Left hindlimb (tissue), 1 donor: ENCODE results near the gene TASOR.

ENCODE experiments used
- DNase-seq: peaks from one replicate; pipeline ENCODE4 v3.0.0-alpha.2; 2018

Gene TASOR

GRCh38 chr3:56681984-56682461 is 1.0 kb downstream of the TASOR start:
- no peak for DNase-seq

GRCh38 chr3:56680054-56680580 is 2.9 kb downstream of the TASOR start:
- DNase-seq, result no peak

GRCh38 chr3:56677286-56677685 is 5.8 kb downstream of the TASOR start:
- no peak for DNase-seq

GRCh38 chr3:56673781-56674457 is 9.1 kb downstream of the TASOR start:
- no peak for DNase-seq

- no peak for DNase-seq
These were observed 15.0 kb downstream of the TASOR start for GRCh38 chr3:56667973-56668579.

- no peak for DNase-seq
These were observed 18.2 kb downstream of the TASOR start for GRCh38 chr3:56664823-56665222.

GRCh38 chr3:56655709-56656108 is 27.4 kb downstream of the TASOR start:
- DNase-seq, result no peak

GRCh38 chr3:56654460-56654859 is 28.6 kb downstream of the TASOR start:
- DNase-seq, result no peak

GRCh38 chr3:56645407-56645806 is 37.7 kb downstream of the TASOR start:
- DNase-seq, result no peak

- no peak for DNase-seq
These were observed 49.2 kb downstream of the TASOR start for GRCh38 chr3:56633602-56634535.
